Natural killer cell (primary cell): Measurements from ENCODE around the gene PRKG1. TPM values are rescaled to one million over a fixed set of nuclear protein-coding genes. Genes with fewer than 3 reads are reported as not detected.

ENCODE experiments used
- ATAC-seq, 3 donors: fragments of 150-1000 bp in 2 of 3; fragments of 200-7000 bp in 1 of 3; cut with Tn5 transposase; 1 replicate in 1 of 3; 2 replicates in 2 of 3; pipeline ENCODE4 v1.10.0; 2021; ENCODE audit warnings: mild to moderate bottlenecking in 2 of 3, moderate library complexity in 2 of 3
- DNase-seq, 2 donors: peaks; one replicate each; pipeline versions ENCODE4 v3.0.0 to v3.0.0-alpha.2; 2013 to 2021; ENCODE audit warnings: mixed read lengths in 1 of 2
- H3K27ac ChIP-seq: one replicate; pipeline ENCODE4 v1.5.1; 2013; ENCODE audit warnings: mild to moderate bottlenecking, low read length
- H3K27me3 ChIP-seq: one replicate; pipeline ENCODE4 v1.6.1; 2013; ENCODE audit warnings: low read length; ENCODE audit not compliant: control insufficient read depth, insufficient read depth
- H3K36me3 ChIP-seq: one replicate; pipeline ENCODE4 v1.6.1; 2013; ENCODE audit warnings: low read length; ENCODE audit not compliant: control insufficient read depth, insufficient read depth
- H3K4me1 ChIP-seq: one replicate; pipeline ENCODE4 v1.6.1; 2013; ENCODE audit warnings: low read length; ENCODE audit not compliant: control insufficient read depth, insufficient read depth
- H3K4me3 ChIP-seq: one replicate; pipeline ENCODE4 v1.5.1; 2013; ENCODE audit warnings: low read length
- H3K9me3 ChIP-seq: one replicate; pipeline ENCODE4 v1.6.1; 2013; ENCODE audit warnings: low read length; ENCODE audit not compliant: control insufficient read depth, insufficient read depth
- H3K27ac Mint-ChIP-seq, 2 donors: one replicate each; pipeline ENCODE4 v1.8.0; 2022; ENCODE audit warnings: mild to moderate bottlenecking in 2 of 2, mixed read lengths in 2 of 2, moderate library complexity in 1 of 2
- H3K27me3 Mint-ChIP-seq, 2 donors: one replicate each; pipeline ENCODE4 v1.8.0; 2022; ENCODE audit warnings: low read depth in 2 of 2, mixed read lengths in 2 of 2
- H3K36me3 Mint-ChIP-seq: one replicate; pipeline ENCODE4 v1.8.0; 2022; ENCODE audit warnings: mixed read lengths
- H3K4me1 Mint-ChIP-seq, 2 donors: one replicate each; pipeline ENCODE4 v1.8.0; 2022; ENCODE audit warnings: mixed read lengths in 2 of 2
- H3K4me3 Mint-ChIP-seq: one replicate; pipeline ENCODE4 v1.8.0; 2022; ENCODE audit warnings: mild to moderate bottlenecking, moderate library complexity, mixed read lengths
- H3K9me3 Mint-ChIP-seq, 2 donors: one replicate each; pipeline ENCODE4 v1.8.0; 2022; ENCODE audit warnings: mixed read lengths in 2 of 2
- WGBS: methylation state at CpG from one replicate; pipeline ENCODE4 v1.1.7; 2013; ENCODE audit warnings: missing lambda C conversion rate; ENCODE audit not compliant: insufficient coverage; 5-methylcytosine and 5-hydroxymethylcytosine counted together
- intact Hi-C: fragments of 100-400 bp; cut with micrococcal nuclease; formaldehyde crosslinking; loops from one replicate; pipeline ENCODE4 v1.14.2; 2022
- total RNA-seq, 4 donors: library from RNA; stranded (reverse); fragments of 120-200 nt in 1 of 4; gene quantifications; one replicate each; pipeline versions ENCODE4 v1.2.3 to v1.2.4, GENCODE V29; 2013 to 2022
- TF ChIP-seq, protein P1 (sequence below): fragments of 200-600 bp; IDR thresholded peaks from one replicate; pipeline ENCODE4 v1.8.0; 2022; ENCODE audit warnings: antibody characterized with exemption

Gene PRKG1
- total RNA-seq, 3 donors from 2014 or later (not counting 1 experiment from before 2014, with no cell fraction given), result 0.23 to 0.41 (median 0.35) TPM

DNA sequence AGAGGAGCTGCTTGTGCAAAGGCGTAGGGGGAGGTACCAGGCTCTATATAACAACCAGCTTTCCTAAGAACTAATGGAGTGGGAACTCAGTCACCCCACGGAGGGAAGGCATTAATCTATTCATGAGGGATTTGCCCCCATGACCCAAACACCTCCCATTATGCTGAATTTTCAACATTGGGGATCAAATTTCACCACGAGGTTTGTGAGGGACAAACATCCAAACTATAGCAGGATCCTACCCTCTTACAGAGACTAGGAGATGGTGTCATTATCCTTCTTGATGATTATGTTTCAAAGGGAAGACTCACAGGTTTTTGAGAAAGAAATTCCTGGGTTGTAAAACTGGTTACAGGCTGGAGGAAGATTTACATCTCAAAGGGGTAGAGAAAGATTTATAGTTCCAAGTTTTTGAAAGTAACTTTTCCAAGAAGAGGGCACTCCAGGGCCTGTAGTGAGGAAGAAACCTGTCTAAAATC is 944.8 kb downstream of the PRKG1 start:
- WGBS, result 50% methylated on average over 1 of the region's 3 CpGs
- H3K4me1 ChIP-seq, result no peaks in the 10 kb centered on the region
- intact Hi-C loops, result no loop called here
- H3K36me3 ChIP-seq, result no peaks in the 10 kb centered on the region
- no peak overlapping the region for H3K27ac Mint-ChIP-seq
- ATAC-seq (no peak), DNase-seq (no peak)
- H3K27me3 ChIP-seq, result no peaks in the 10 kb centered on the region
- peaks cover 2% of the 10 kb centered on the region for H3K9me3 ChIP-seq
- no peak overlapping the region for H3K4me3 Mint-ChIP-seq
- H3K9me3 Mint-ChIP-seq, result peaks cover 5 to 8% of the 10 kb centered on the region in 2 donors
- H3K27me3 Mint-ChIP-seq, result no peaks in the 10 kb centered on the region
- no peak overlapping the region for H3K27ac ChIP-seq
- no peaks in the 10 kb centered on the region for H3K4me1 Mint-ChIP-seq
- no peaks in the 10 kb centered on the region for H3K36me3 Mint-ChIP-seq
- H3K4me3 ChIP-seq, result no peak overlapping the region
- TF ChIP-seq, protein P1, sequence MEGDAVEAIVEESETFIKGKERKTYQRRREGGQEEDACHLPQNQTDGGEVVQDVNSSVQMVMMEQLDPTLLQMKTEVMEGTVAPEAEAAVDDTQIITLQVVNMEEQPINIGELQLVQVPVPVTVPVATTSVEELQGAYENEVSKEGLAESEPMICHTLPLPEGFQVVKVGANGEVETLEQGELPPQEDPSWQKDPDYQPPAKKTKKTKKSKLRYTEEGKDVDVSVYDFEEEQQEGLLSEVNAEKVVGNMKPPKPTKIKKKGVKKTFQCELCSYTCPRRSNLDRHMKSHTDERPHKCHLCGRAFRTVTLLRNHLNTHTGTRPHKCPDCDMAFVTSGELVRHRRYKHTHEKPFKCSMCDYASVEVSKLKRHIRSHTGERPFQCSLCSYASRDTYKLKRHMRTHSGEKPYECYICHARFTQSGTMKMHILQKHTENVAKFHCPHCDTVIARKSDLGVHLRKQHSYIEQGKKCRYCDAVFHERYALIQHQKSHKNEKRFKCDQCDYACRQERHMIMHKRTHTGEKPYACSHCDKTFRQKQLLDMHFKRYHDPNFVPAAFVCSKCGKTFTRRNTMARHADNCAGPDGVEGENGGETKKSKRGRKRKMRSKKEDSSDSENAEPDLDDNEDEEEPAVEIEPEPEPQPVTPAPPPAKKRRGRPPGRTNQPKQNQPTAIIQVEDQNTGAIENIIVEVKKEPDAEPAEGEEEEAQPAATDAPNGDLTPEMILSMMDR, result no peak

DNA sequence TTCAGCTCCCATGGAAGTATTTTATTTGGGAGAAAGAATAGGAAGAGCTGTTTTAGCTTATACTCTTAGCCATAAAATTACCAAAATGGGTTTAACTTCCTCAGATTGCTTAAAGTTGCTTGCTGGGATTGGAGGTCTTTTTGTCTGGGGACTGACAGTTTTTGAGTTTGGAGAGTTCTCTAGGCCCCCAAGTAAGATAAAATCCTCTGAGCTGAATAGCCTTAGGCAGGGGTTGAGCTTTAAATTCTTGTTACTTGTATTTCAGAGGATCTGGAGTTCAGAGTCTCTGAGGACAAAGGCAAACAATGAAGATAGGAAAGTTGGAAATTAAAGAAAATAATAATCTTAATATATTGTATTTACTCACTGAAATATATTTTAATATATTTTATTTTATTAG is 945.4 kb downstream of the PRKG1 start:
- Histone ChIP-seq H3K36me3 (no peaks in the 10 kb centered on the region), H3K4me1 (no peaks in the 10 kb centered on the region), H3K9me3 (peaks cover 2% of the 10 kb centered on the region), H3K27me3 (no peaks in the 10 kb centered on the region), H3K27ac (no peak overlapping the region), H3K4me3 (no peak overlapping the region)
- ATAC-seq, result no peak
- Mint-ChIP-seq H3K36me3 (no peaks in the 10 kb centered on the region), H3K9me3 (peaks cover 5 to 7% of the 10 kb centered on the region in 2 donors), H3K4me1 (no peaks in the 10 kb centered on the region), H3K27ac (no peak overlapping the region), H3K4me3 (no peak overlapping the region), H3K27me3 (no peaks in the 10 kb centered on the region)
- no peak for DNase-seq
- TF ChIP-seq, protein P1, result no peak
- intact Hi-C loops, result no loop called here

DNA sequence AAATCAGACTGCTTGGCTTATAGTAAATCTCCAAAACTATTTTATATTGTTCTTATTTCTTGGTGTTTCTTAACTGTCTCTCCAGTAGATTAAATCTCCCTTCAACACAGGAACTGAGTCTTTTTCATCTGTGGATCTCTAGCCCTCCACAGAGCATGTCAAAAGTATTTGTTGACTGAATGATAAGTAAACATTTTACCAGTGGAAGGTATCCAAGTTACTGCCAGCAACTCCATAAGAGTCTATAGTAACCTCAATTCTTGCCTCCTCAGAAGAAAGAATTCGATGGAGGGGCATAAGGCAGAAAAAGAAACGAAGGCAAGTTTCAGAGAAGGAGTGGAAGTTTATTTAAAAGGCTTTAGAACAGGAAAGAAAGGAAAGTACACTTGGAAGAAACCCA is 945.9 kb downstream of the PRKG1 start:
- H3K9me3 ChIP-seq, result peaks cover under 1% of the 10 kb centered on the region
- H3K4me3 ChIP-seq, result no peak overlapping the region
- Mint-ChIP-seq H3K27ac (no peak overlapping the region), H3K27me3 (no peaks in the 10 kb centered on the region), H3K4me1 (no peaks in the 10 kb centered on the region), H3K9me3 (peaks cover 5 to 7% of the 10 kb centered on the region in 2 donors), H3K36me3 (no peaks in the 10 kb centered on the region), H3K4me3 (no peak overlapping the region)
- 72% methylated on average over 2 of the region's 2 CpGs for WGBS
- DNase-seq (no peak), ATAC-seq (no peak)
- TF ChIP-seq, protein P1, result no peak
- no peak overlapping the region for H3K27ac ChIP-seq
- no peaks in the 10 kb centered on the region for H3K27me3 ChIP-seq
- H3K36me3 ChIP-seq, result no peaks in the 10 kb centered on the region
- intact Hi-C loops, result no loop called here
- H3K4me1 ChIP-seq, result no peaks in the 10 kb centered on the region

DNA sequence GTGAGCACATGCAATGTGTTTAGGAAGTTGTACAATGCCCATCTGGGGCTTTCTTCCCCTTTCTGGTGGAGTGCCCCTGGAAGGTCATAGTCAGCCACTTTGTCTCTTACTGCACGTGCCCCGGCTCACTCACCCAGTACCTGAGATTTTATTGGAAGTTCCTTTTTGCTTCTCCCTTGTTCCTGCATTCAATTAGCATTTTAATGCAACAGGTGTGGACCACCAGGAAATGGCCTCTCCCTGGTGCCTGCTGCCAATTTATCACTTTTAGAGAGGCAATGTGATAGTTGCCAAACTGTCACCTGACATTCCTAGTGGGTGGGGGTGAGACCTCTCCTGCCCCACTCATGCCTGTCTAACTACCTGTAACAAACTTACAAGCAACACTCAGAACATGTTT is 946.4 kb downstream of the PRKG1 start:
- no peaks in the 10 kb centered on the region for H3K36me3 ChIP-seq
- no peak overlapping the region for H3K4me3 ChIP-seq
- no peaks in the 10 kb centered on the region for H3K36me3 Mint-ChIP-seq

More for the DNA sequence above, 946.4 kb downstream of the PRKG1 start:
- Mint-ChIP-seq H3K4me3 (no peak overlapping the region), H3K4me1 (no peaks in the 10 kb centered on the region), H3K27me3 (no peaks in the 10 kb centered on the region), H3K9me3 (peaks cover 5 to 7% of the 10 kb centered on the region in 2 donors), H3K27ac (no peak overlapping the region)
- ATAC-seq, result no peak
- TF ChIP-seq, protein P1, result no peak
- no peaks in the 10 kb centered on the region for H3K4me1 ChIP-seq
- WGBS, result 65% methylated on average over 2 of the region's 2 CpGs
- no peaks in the 10 kb centered on the region for H3K9me3 ChIP-seq
- no peak overlapping the region for H3K27ac ChIP-seq
- no peak for DNase-seq
- no peaks in the 10 kb centered on the region for H3K27me3 ChIP-seq
- intact Hi-C loops, result no loop called here
